Sigmoid colon (tissue), 4 donors: ENCODE measurements around the gene C1QTNF1.

Source experiments
- CTCF ChIP-seq, 4 experiments: fragments of 450-650 bp in 3 of 4; fragments of 200-600 bp in 1 of 4; IDR thresholded peaks; one replicate each; pipeline ENCODE4 v1.5.1; 2016 to 2019; ENCODE audit warnings: antibody characterized with exemption in 4 of 4, mild to moderate bottlenecking in 3 of 4, moderate library complexity in 2 of 4
- EP300 ChIP-seq, 4 donors: sonication (generic); formaldehyde crosslinking; IDR thresholded peaks; one replicate each; pipeline ENCODE4 v1.6.1; 2017; ENCODE audit warnings: antibody characterized with exemption in 4 of 4
- POLR2A ChIP-seq, 2 donors: fragments of 450-650 bp; IDR thresholded peaks; one replicate each; pipeline ENCODE4 v1.6.1; 2016; ENCODE audit warnings: antibody characterized with exemption in 2 of 2, mild to moderate bottlenecking in 2 of 2, moderate library complexity in 2 of 2
- POLR2AphosphoS5 ChIP-seq, 4 donors: sonication (generic); formaldehyde crosslinking; IDR thresholded peaks; one replicate each; pipeline ENCODE4 v1.6.1; 2017; ENCODE audit warnings: antibody characterized with exemption in 4 of 4

GRCh38 chr17:79010304-79010646 lies 13.7 kb upstream of the C1QTNF1 start:
- TF ChIP-seq CTCF (IDR thresholded peaks at IDR 0.05) (no peak), POLR2AphosphoS5 (IDR thresholded peaks at IDR 0.05) (no peak), POLR2A (IDR thresholded peaks at IDR 0.05) (no peak), EP300 (IDR thresholded peaks at IDR 0.05) (no peak)
